ENCODE data around the gene C21orf91.

Gene C21orf91

DNA sequence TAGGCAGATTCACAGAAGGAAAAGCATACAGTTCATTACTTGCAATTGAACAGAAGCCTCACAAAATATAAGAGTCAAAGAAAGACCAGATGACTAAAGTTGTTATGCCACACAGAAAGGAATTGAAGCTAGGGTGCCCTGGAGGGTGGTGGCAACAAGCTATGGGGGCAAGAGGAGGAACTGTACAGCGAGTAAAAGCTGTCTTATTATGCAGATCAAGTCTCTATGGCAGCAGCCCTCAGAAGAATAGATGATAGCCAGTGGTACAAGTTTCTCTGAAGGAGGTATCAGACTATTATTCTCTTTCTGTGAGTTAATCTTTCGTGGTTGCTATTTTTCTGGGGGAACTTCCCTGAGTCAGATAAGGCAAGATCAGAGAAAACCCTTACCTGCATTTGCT lies 72.2 kb downstream of the C21orf91 start:
- Histone ChIP-seq H3K79me2 (ENCODE audit: insufficient read depth, low read depth) (no peaks in the 10 kb centered on the region), H3K4me3 (IDR thresholded peaks at IDR 0.05; ENCODE audit: insufficient read depth, low read depth, low read length) (no peak overlapping the region), H3K4me2 (no peak overlapping the region), H3K4me1 (ENCODE audit: low read depth, poor library complexity, severe bottlenecking) (peaks cover 20% of the 10 kb centered on the region), H3K27ac (no peak overlapping the region), H3K9ac (no peak overlapping the region), H3K36me3 (ENCODE audit: insufficient read depth) (no peaks in the 10 kb centered on the region), H4K20me1 (ENCODE audit: insufficient read depth) (no peaks in the 10 kb centered on the region), H2AFZ (ENCODE audit: low read depth) (no peak overlapping the region), H3K27me3 (ENCODE audit: insufficient read depth, low read depth) (no peaks in the 10 kb centered on the region)
- TF ChIP-seq, protein P1, sequence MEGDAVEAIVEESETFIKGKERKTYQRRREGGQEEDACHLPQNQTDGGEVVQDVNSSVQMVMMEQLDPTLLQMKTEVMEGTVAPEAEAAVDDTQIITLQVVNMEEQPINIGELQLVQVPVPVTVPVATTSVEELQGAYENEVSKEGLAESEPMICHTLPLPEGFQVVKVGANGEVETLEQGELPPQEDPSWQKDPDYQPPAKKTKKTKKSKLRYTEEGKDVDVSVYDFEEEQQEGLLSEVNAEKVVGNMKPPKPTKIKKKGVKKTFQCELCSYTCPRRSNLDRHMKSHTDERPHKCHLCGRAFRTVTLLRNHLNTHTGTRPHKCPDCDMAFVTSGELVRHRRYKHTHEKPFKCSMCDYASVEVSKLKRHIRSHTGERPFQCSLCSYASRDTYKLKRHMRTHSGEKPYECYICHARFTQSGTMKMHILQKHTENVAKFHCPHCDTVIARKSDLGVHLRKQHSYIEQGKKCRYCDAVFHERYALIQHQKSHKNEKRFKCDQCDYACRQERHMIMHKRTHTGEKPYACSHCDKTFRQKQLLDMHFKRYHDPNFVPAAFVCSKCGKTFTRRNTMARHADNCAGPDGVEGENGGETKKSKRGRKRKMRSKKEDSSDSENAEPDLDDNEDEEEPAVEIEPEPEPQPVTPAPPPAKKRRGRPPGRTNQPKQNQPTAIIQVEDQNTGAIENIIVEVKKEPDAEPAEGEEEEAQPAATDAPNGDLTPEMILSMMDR (conservative IDR thresholded peaks at IDR 0.05; ENCODE audit: low read depth, low read length), result no peak

GRCh38 chr21:17745086-17745485 lies 74.1 kb downstream of the C21orf91 start:
- H3K27ac ChIP-seq, result no peak overlapping the region
- no peaks in the 10 kb centered on the region for H3K79me2 ChIP-seq (ENCODE audit: insufficient read depth, low read depth)
- H3K27me3 ChIP-seq (ENCODE audit: insufficient read depth, low read depth), result no peaks in the 10 kb centered on the region
- no peak overlapping the region for H3K9ac ChIP-seq
- TF ChIP-seq, protein P1 (conservative IDR thresholded peaks at IDR 0.05; ENCODE audit: low read depth, low read length), result no peak
- no peak overlapping the region for H3K4me3 ChIP-seq (IDR thresholded peaks at IDR 0.05; ENCODE audit: insufficient read depth, low read depth, low read length)
- H3K36me3 ChIP-seq (ENCODE audit: insufficient read depth), result no peaks in the 10 kb centered on the region
- no peak overlapping the region for H2AFZ ChIP-seq (ENCODE audit: low read depth)
- H3K4me2 ChIP-seq, result no peak overlapping the region
- H3K4me1 ChIP-seq (ENCODE audit: low read depth, poor library complexity, severe bottlenecking), result peaks cover 20% of the 10 kb centered on the region
- H4K20me1 ChIP-seq (ENCODE audit: insufficient read depth), result no peaks in the 10 kb centered on the region

DNA sequence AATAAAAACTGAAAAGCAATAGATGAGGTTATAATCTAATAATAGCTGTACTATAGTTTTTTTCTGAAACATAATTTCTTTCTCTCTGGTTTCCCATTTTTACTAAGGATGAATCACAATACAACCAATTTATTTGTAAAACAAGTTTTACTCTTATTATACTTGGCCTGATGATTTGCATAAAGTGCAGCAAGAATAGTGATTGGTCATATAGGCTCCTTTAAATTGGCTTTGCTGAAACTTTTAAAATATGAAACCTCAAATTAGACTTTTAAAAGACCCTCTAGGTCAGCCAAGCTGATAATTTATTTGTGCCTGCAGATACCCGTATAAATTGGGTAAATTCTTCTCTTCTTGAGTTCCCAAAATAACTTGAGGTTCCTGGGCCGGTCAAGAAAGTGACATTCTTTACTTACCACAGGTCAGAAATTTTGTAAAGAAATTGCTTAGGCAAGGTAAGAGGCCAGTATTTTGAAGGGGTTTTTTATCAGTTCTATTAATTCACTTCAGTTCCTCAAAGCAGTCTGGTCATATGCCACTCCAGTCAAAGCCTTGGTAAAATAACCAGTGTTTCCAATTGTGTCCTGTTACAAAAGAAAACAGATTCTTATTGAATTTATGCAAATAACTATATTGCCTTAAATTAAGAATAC lies 76.1 kb downstream of the C21orf91 start:
- H2AFZ ChIP-seq (ENCODE audit: low read depth), result no peak overlapping the region
- H3K36me3 ChIP-seq (ENCODE audit: insufficient read depth), result no peaks in the 10 kb centered on the region
- H3K4me3 ChIP-seq (IDR thresholded peaks at IDR 0.05; ENCODE audit: insufficient read depth, low read depth, low read length), result no peak overlapping the region
- H3K27me3 ChIP-seq (ENCODE audit: insufficient read depth, low read depth), result no peaks in the 10 kb centered on the region
- peak overlapping the region; percentile 10 for H3K4me2 ChIP-seq
- no peaks in the 10 kb centered on the region for H4K20me1 ChIP-seq (ENCODE audit: insufficient read depth)
- peaks cover 20% of the 10 kb centered on the region for H3K4me1 ChIP-seq (ENCODE audit: low read depth, poor library complexity, severe bottlenecking)
- no peak overlapping the region for H3K9ac ChIP-seq
- TF ChIP-seq, protein P1 (conservative IDR thresholded peaks at IDR 0.05; ENCODE audit: low read depth, low read length), result no peak
- H3K79me2 ChIP-seq (ENCODE audit: insufficient read depth, low read depth), result no peaks in the 10 kb centered on the region
- no peak overlapping the region for H3K27ac ChIP-seq

GRCh38 chr21:17742181-17742580 lies 77.0 kb downstream of the C21orf91 start:
- TF ChIP-seq, protein P1 (conservative IDR thresholded peaks at IDR 0.05; ENCODE audit: low read depth, low read length), result no peak
- Histone ChIP-seq H3K27ac (no peak overlapping the region), H3K4me3 (IDR thresholded peaks at IDR 0.05; ENCODE audit: insufficient read depth, low read depth, low read length) (no peak overlapping the region), H4K20me1 (ENCODE audit: insufficient read depth) (no peaks in the 10 kb centered on the region), H3K4me2 (no peak overlapping the region), H2AFZ (ENCODE audit: low read depth) (no peak overlapping the region), H3K27me3 (ENCODE audit: insufficient read depth, low read depth) (no peaks in the 10 kb centered on the region), H3K9ac (no peak overlapping the region), H3K36me3 (ENCODE audit: insufficient read depth) (no peaks in the 10 kb centered on the region), H3K79me2 (ENCODE audit: insufficient read depth, low read depth) (no peaks in the 10 kb centered on the region), H3K4me1 (ENCODE audit: low read depth, poor library complexity, severe bottlenecking) (peaks cover 20% of the 10 kb centered on the region)
